NCI-H2107 treated with DMSO at 0.1 percent for 48 hours (cell line): ENCODE measurements around the gene SLC40A1.

Experiments used
- DNase-seq: peaks from one replicate; lab custom pipeline; 2025; ENCODE audit not compliant: unreplicated experiment; lab: John Stamatoyannopoulos, UW

SLC40A1 gene

GRCh38 chr2:189601043-189601442, 20.5 kb upstream of the SLC40A1 start:
- DNase-seq = no peak

GRCh38 chr2:189599245-189599644, 18.7 kb upstream of the SLC40A1 start:
- no peak for DNase-seq

DNA sequence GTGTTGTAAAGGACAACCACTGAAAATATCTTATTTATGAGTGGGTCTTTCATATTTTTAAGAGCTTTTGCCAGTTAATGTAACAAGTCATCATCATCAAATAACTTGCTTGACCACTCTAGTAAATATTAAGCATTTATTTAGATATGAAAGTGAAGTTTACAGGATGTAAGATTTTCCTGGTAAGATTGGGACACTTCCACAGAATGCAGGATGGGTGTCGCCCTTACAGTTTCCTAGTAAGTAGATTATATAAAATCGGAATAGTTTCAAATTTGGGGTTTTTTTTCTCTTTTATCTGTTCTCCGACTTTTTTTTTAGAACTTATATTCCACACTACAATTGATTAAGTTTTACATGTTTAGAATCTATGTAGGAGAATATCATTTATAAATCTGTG, 14.8 kb upstream of the SLC40A1 start:
- DNase-seq = no peak

DNA sequence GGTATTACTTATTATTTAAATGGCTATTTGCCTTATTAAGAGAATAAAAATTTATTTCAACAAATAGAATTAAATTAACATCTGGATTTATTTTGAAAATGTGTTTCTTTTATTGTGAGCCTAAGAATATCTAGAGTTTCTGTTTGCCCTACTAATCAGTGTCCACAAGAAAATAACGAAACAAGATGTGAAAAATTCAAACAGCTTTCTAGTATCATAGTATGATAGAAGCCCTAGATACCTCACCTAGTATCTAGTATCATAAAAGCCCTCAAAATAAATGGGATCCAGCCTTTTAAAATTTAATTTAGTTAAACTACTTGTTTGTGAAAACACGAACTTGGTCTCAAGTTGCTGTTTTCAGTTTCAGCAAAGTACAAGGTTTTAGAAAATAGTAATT, 13.7 kb upstream of the SLC40A1 start:
- DNase-seq = no peak

DNA sequence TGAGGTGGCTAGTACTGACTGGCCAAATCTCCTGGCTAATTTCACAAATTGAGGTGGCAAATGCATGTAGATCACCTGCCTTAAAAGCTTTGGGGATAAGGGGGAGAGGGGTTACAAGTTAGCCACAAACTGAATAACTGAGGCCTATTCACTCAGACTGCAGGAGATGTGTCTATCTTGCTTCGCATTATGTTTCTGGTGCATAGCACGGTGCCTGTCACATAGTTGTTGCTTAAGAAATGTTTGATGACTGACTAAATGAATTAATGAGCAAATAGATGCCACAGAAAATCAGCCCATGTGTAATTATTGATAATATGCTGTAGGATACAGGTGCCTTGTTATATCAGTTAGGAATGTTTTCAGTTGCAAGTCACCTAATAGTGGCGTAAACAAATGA, 12.5 kb upstream of the SLC40A1 start:
- DNase-seq = no peak

- no peak for DNase-seq
Measured at GRCh38 chr2:189592353-189592984, 11.9 kb upstream of the SLC40A1 start.

- DNase-seq = no peak
Measured at GRCh38 chr2:189587780-189588179, 7.2 kb upstream of the SLC40A1 start.

DNA sequence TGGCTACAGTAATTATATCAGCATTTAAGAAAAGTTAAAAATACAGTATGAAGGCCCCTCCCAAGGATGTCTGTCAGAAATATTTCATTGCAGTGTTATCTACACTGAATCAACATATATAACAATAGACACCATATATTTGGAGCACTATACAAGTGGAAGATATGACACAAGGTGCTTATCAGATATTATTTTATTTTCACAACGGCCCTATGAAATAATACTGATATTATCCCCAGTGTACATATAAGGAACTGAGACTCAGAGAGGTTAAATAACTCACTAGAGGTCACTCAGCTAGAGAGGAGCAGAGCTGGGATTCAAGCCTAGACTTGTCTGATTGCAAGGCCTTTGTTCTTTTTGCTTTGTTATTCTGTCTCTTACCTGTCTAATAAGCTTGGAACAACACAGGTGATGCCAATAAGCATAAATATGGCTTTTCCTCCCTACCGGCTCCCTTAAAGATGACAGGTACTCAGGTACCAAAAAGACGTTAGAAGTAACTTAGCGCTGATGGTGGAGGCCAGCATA, 4.7 kb upstream of the SLC40A1 start:
- no peak for DNase-seq

- no peak for DNase-seq
Measured at GRCh38 chr2:189584686-189585085, 4.1 kb upstream of the SLC40A1 start.

GRCh38 chr2:189583227-189584198, 2.9 kb upstream of the SLC40A1 start:
- no peak for DNase-seq

- DNase-seq = no peak
Measured at GRCh38 chr2:189582809-189583192, 2.2 kb upstream of the SLC40A1 start.

DNA sequence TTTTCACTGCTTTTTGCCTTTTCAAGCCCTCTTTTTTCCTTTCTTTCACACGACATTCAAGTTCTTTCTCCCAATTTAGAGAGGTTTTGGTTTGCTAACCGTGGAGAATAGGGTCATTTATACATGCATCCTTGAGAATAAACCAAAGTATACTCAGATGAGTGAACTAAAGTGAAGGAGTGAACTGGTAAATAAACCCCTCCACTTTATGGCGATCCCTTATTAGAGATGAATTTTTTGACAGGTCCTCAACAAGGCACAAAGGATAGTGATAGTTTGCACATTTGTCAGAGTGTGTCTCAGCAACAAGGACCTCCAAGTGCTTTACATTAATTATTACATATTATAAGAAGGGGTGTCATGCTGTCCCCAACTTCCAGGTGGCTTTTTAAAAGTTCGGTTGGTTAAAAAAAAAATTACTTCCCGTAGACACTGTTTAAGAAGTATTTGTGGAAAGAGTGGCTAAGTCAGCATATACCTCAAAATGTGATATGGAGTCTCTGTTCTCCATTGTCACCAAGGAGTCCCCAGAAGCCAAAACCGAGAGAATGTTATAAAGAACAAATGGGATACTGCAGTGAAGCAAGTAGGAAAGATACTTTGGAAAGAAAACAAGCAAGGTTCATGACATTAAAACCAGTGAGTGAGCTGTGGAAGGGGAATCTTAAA, 1.7 kb upstream of the SLC40A1 start:
- DNase-seq = no peak

DNA sequence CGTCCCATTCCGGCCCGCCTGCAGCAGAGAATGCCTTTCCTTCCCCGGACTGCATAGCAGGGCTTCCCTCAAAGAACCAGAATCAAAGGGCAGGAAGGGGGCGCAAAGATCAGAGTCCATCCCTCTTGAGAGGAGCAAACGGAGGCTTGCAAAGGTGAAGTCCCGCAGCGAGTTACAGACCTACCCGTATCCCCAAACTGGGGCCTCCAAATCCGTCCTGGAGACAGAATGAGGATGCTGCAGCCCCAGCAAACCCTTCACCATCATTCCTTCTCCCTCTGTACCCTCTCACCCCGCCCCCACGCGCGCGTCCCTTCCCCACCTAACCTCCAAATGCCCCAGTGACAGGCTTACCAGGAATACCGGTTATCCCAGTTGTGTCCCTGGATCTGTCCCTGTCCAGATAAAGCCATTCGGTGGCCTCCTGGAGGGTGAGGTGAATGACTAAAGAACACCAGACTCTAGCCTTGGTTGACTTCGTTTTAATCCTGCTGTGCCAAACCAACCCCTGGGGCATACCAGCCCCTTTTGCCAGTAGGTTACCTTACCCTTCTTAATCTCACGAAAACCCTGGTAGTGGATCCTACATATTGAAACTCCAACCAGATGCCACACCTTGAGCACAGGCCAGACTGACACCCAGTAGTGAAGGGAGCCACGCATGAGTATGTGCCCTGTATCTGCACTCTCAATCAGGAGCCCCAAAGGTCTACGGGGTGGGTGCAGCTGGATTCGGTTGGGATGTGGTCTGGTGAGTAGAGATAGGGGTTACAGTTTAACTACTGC, 961 bp upstream of the SLC40A1 start:
- DNase-seq = no peak

GRCh38 chr2:189580241-189580651, 340 bp downstream of the SLC40A1 start:
- no peak for DNase-seq

DNA sequence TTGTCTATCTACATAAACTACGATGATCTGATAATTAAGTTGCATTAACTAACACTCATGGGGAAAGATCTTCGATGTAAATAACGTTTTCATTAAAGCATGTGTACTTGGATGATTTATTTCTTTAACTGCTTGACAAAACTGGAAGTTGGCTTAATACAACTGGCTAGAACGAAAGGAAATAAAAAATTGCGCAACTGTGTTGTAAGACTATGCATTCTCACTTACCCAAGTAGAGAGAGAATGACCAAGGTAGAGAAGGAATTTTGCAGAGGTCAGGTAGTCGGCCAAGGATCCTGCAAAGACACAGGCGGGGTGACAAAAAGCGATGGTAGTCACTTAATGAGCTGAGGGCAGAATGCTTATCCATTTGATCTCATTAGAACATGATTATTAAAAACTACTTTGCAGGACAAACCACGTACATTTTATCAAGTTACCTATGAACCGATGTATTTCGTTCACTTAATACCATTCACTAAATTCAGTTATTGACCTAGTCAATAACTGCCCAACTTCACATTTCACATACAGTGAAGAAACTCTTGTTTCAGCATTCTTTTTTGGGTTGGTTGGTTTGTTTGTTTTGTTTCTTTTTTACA, 900 bp downstream of the SLC40A1 start:
- no peak for DNase-seq

DNA sequence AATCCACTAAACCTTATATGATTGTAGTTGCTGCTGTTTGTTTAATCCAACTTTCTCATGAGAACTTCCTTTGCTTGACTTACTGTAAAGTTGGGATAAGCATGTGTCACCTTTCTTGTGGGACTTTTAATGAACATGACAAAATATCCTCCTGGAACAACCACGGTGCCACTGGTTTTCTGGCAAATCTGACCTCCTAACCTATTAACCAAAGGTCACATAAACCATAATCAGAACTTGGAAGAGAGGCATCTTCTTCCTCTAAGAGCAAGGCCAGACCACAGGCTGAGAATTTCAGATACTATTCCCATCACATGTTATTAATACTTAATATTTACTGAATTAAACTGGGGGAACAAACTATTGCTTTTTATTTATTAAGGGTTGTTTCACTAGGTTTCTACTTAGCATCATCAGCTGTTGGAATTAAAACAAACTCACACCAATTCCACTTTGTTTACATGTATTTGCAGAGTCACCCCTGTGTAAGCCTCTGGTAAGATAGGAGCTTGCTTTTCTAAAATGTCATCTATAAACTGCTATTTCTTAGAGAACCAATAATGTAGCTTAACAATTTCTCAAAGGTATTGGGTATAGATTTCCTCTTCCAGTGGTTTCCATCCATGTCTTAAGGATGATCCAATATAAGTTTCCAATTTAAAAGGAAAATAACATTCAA, 2.2 kb downstream of the SLC40A1 start:
- no peak for DNase-seq

- DNase-seq = no peak
Measured at GRCh38 chr2:189577121-189577520, 3.5 kb downstream of the SLC40A1 start.

DNA sequence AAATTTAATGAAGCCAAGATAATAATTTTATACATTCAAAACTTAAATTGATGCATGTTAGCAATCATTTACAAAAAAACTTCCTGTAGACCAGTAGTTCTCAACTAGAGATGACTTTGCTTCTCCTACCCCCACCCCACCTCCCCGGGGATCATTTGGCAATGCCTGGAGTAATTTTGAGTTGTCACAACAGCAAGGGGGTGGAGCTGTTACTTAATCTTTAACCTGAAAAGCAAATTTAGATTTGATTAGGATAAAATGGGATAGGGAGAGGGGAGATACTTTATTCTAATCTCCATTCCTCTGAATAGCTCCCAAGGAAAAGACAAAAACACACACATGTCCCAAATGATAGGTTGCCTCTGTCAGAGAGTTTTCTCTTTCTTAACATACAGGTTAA, 4.2 kb downstream of the SLC40A1 start:
- no peak for DNase-seq

DNA sequence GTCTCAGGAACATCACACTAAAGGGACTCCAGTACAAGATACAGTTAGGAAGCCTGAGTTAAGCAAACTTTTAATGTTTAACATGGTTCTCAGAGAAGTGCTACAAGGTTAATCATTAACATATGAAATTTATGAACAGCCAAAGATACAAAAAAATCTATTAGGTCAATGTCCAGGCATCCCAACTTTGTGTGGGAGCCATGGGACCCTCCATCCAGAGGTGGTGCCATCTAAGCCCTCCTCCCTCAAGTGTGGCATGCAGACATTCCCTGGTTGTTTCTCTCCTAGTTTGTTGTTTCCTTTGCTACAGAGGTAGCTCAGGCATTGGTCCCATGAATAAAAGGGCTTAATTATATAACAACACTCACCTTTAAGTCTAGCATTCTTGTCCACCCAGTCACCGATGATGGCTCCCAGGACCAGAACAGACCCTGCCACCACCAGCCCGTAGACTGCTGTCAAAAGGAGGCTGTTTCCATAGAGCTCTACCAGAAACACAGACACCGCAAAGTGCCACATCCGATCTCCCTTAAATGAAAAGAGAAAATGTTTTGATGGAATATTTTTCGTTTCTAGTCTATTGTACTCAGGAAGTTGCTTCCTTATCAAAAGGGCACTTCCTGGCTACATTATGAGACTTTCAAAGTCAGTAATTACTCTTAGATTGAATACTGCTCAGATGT, 5.7 kb downstream of the SLC40A1 start:
- no peak for DNase-seq
